VCaP (cell line): ENCODE measurements around the gene MYOF.
"Not testable (repeated sequence)": the region's sequence is repeated elsewhere in the genome, so short reads cannot be mapped to it uniquely, and the experiment has no call there.

Experiments used
- H3K27ac ChIP-seq: fragments of 450-650 bp; 2 replicates; pipeline ENCODE4 v1.5.1; 2017
- TF ChIP-seq, protein P1 (sequence below): fragments of 450-650 bp; conservative IDR thresholded peaks from 2 replicates; pipeline ENCODE4 v1.5.1; 2017; ENCODE audit warnings: mild to moderate bottlenecking, moderate library complexity

The MYOF gene

DNA sequence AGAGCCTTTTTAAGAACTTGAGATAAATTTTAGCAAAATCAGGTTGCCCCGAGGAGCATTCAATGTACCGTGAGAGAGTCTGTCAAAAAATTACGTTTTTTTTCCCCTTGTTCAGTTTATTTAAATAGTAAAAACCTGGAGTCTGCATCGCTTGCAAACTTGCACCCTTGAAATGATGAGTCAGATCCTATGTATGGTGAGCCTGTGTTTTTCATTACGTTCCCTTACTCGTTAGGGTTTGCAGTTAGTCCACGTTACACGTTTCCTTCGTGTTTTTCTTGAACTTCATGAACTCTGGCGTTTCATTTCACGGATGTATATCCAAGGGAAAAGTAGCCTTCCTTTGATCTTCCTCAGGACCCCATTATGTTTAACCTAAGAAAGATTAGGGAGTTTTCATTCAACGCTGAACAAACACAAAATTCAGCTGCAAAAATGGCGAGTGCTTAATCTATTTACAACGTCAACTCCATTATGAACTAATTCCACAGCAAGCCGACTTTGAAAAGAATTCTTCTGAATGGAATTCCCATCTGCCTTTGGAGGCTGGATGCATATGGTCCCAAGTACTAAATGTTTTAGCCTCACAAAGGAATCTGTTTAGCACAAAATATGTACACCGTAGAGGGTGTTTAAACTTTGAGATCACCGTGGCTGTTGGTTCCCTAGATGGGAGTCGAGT, 182.4 kb downstream of the MYOF start:
- no peak overlapping the region for H3K27ac ChIP-seq
- TF ChIP-seq, protein P1, sequence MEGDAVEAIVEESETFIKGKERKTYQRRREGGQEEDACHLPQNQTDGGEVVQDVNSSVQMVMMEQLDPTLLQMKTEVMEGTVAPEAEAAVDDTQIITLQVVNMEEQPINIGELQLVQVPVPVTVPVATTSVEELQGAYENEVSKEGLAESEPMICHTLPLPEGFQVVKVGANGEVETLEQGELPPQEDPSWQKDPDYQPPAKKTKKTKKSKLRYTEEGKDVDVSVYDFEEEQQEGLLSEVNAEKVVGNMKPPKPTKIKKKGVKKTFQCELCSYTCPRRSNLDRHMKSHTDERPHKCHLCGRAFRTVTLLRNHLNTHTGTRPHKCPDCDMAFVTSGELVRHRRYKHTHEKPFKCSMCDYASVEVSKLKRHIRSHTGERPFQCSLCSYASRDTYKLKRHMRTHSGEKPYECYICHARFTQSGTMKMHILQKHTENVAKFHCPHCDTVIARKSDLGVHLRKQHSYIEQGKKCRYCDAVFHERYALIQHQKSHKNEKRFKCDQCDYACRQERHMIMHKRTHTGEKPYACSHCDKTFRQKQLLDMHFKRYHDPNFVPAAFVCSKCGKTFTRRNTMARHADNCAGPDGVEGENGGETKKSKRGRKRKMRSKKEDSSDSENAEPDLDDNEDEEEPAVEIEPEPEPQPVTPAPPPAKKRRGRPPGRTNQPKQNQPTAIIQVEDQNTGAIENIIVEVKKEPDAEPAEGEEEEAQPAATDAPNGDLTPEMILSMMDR: no peak

DNA sequence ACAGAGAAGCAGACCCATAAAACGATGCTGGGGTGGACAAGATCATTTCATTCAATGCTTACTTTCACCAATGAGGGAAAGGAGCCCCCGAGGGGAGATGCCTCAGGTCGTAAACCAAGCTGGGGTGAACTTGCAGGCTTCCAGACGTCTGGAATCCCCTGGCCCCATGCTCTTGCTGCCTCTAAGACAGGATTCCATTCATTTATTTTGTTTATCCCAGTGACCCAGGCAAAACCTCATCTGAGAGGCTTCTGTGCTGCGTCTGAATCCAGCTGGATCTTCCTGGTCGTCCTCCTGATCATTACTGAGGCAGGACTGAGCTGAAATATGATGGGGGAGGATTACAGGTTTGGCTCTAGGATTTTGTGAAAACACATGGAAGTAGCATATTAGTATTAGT, 182.9 kb downstream of the MYOF start:
- TF ChIP-seq, protein P1: no peak
- no peak overlapping the region for H3K27ac ChIP-seq

DNA sequence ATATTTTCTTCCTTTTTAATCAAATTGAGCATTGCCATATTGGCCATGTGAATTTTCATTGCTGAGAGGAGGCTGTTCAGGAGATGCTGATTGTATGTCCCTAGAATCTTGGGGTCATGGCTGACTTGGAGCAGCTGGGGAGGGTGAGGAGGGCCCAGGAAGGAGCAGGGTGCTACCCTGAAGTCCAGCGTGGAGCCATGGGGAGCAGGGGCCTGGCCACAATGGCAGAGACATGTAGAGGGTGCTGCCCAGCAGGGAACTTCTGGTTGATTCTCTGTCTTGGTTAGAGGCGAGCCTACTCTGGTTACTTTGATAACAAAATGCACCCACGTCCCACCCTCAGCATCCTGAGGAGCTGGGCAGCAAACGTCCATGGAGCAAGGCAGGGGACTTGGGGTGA, 186.0 kb downstream of the MYOF start:
- TF ChIP-seq, protein P1: no peak
- no peak overlapping the region for H3K27ac ChIP-seq

GRCh38 chr10:93293999-93294398, 188.1 kb downstream of the MYOF start:
- TF ChIP-seq, protein P1: no peak
- H3K27ac ChIP-seq: no peak overlapping the region

GRCh38 chr10:93290661-93291354, 191.3 kb downstream of the MYOF start:
- no peak overlapping the region for H3K27ac ChIP-seq
- TF ChIP-seq, protein P1: no peak

- TF ChIP-seq, protein P1: peak; percentile 84
These were observed 193.2 kb downstream of the MYOF start for GRCh38 chr10:93288679-93289634.

DNA sequence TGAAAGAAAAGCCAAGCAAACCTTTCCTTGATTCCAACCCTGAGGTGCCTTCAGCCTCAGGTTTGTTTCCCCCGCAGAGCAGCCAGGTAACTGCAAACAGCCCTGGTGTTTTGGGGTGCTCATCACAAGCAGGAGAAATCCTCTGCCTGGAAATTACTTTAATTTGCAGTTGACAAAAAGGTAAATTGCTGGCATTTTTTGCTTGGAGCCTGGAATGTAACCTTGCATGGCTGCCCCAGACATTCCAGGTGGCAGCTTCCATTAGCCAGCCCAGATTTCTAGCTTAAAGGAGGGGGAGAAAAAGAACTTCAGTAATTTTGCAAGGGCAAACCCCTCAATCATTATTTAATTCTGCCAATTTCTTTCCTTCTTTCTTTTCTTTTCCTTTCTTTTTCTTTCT, 194.4 kb downstream of the MYOF start:
- TF ChIP-seq, protein P1: no peak
- no peak overlapping the region for H3K27ac ChIP-seq

More at GRCh38 chr10:93288679-93289634, 193.2 kb downstream of the MYOF start:
- no peak overlapping the region for H3K27ac ChIP-seq

DNA sequence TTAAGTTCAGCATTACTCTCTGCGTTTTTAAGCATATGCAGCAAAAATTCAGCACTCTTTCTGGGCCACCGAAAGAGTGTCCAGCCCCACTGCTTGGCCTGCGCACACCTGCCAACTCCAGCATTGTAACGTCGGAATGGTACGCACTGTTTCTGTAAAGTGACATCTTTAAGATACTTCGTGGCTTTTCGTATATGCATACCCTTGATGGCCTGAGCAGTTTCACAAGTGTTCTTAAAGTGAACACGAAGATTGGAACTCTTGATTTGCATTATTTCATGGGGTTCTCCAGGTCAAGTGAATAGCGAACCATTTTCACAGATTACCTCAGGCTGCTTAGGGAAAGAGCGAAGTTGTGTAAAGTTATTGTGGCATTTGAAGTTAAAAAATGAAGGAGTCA, 197.9 kb downstream of the MYOF start:
- H3K27ac ChIP-seq: not testable (repeated sequence)
